GM12892 (cell line): Measurements from ENCODE around the gene CEP128.

ENCODE experiments used
- POLR2A ChIP-seq: IDR thresholded peaks from 2 replicates; pipeline ENCODE4 v1.6.1; 2011; ENCODE audit warnings: low read depth, low read length, control low read depth
- POLR2AphosphoS5 ChIP-seq: IDR thresholded peaks from 2 replicates; pipeline ENCODE4 v1.6.1; 2011; ENCODE audit warnings: low read depth, low read length, control low read depth

- no peak for TF ChIP-seq POLR2A
- no peak for TF ChIP-seq POLR2AphosphoS5
These were observed 4.6 kb upstream of the CEP128 start for GRCh38 chr14:80946187-80946586.
